ENCODE data around the gene MAN1B1.
"Not testable (repeated sequence)": the region's sequence is repeated elsewhere in the genome, so short reads cannot be mapped to it uniquely, and the experiment has no call there.

The MAN1B1 gene

GRCh38 chr9:137112564-137113384 is 26.0 kb downstream of the MAN1B1 start:
- DNase-seq = no peak

- DNase-seq = no peak
These were observed 26.8 kb downstream of the MAN1B1 start for GRCh38 chr9:137113385-137114159.

- DNase-seq = no peak
These were observed 27.4 kb downstream of the MAN1B1 start for GRCh38 chr9:137114220-137114612.

- DNase-seq = peak; percentile 44
These were observed 28.0 kb downstream of the MAN1B1 start, which contains the start of gene DPP7 for GRCh38 chr9:137114613-137115393. DPP7 (minus strand) TSS chr9:137114733; CDS start chr9:137114713, 20 bp downstream.

- DNase-seq = no peak
These were observed 28.7 kb downstream of the MAN1B1 start for GRCh38 chr9:137115394-137116026.

GRCh38 chr9:137116027-137116507 is 29.3 kb downstream of the MAN1B1 start:
- DNase-seq = no peak

GRCh38 chr9:137116728-137117127 is 29.9 kb downstream of the MAN1B1 start:
- no peak for DNase-seq

GRCh38 chr9:137117269-137117731 is 30.5 kb downstream of the MAN1B1 start:
- no peak for DNase-seq

GRCh38 chr9:137118092-137118603 is 31.4 kb downstream of the MAN1B1 start:
- not testable (repeated sequence) for DNase-seq

- DNase-seq = not testable (repeated sequence)
These were observed 35.4 kb downstream of the MAN1B1 start for GRCh38 chr9:137121927-137122795.

GRCh38 chr9:137122796-137123467 is 36.1 kb downstream of the MAN1B1 start:
- not testable (repeated sequence) for DNase-seq

GRCh38 chr9:137123468-137123837 is 36.7 kb downstream of the MAN1B1 start:
- DNase-seq = no peak

GRCh38 chr9:137123952-137124462 is 37.2 kb downstream of the MAN1B1 start:
- DNase-seq = not testable (repeated sequence)

GRCh38 chr9:137126786-137127185 is 40.0 kb downstream of the MAN1B1 start:
- no peak for DNase-seq

- DNase-seq = no peak
These were observed 40.7 kb downstream of the MAN1B1 start for GRCh38 chr9:137127301-137128157.

- DNase-seq = no peak
These were observed 41.5 kb downstream of the MAN1B1 start for GRCh38 chr9:137128158-137128861.

GRCh38 chr9:137128862-137129455 is 42.2 kb downstream of the MAN1B1 start:
- DNase-seq = no peak

Data from NCI-H1436 (cell line).